IMR-90 (cell line): ENCODE data around the gene SPOCK3. TPM values are rescaled to one million over a fixed set of nuclear protein-coding genes. Genes with fewer than 3 reads are reported as not detected.

ENCODE experiments used
- ATAC-seq: fragments of 200-7000 bp; cut with Tn5 transposase; 2 replicates; pipeline ENCODE4 v1.9.1; 2020; ENCODE audit warnings: low read depth, mild to moderate bottlenecking, moderate library complexity
- BruUV-seq: library from RNA; stranded (reverse); fragments of 400-500 nt; replicated peaks from 2 replicates; lab custom pipeline; 2021; lab: Mats Ljungman, UMichigan
- CTCF ChIA-PET: fragments of 300-600 bp; formaldehyde crosslinking; extraction: SDS; loops from one replicate; lab custom pipeline; 2021; ENCODE audit warnings: antibody characterized with exemption; lab: Yijun Ruan, JAX
- POLR2A ChIA-PET: fragments of 300-600 bp; sonication (Branson Sonifier 250); formaldehyde crosslinking; loops from one replicate; lab custom pipeline; 2022; ENCODE audit warnings: antibody characterized with exemption; ENCODE audit not compliant: unreplicated experiment; lab: Charles Lee
- DNase-seq: peaks from one replicate; pipeline ENCODE4 v3.0.0; 2013
- H2AFZ ChIP-seq: replicated peaks from 2 replicates; pipeline ENCODE3; 2013; ENCODE audit warnings: low read length, mild to moderate bottlenecking; ENCODE audit not compliant: poor library complexity
- H2AK5ac ChIP-seq: 2 replicates; pipeline ENCODE4 v1.6.1; 2013; ENCODE audit warnings: low read depth, low read length, inconsistent platforms
- H2AK9ac ChIP-seq: replicated peaks from 2 replicates; pipeline ENCODE3; 2013; ENCODE audit warnings: mild to moderate bottlenecking, low read depth, low read length, moderate library complexity; ENCODE audit not compliant: poor library complexity
- H2BK120ac ChIP-seq: 2 replicates; pipeline ENCODE4 v1.6.1; 2013; ENCODE audit warnings: low read depth, low read length, inconsistent platforms
- H2BK15ac ChIP-seq: 3 replicates; pipeline ENCODE4 v1.6.1; 2013; ENCODE audit warnings: low read depth, low read length, inconsistent platforms
- H2BK20ac ChIP-seq: 2 replicates; pipeline ENCODE4 v1.6.1; 2013; ENCODE audit warnings: low read depth, mild to moderate bottlenecking, inconsistent platforms, low read length, moderate library complexity
- H2BK5ac ChIP-seq: 2 replicates; pipeline ENCODE4 v1.6.1; 2013; ENCODE audit warnings: mild to moderate bottlenecking, low read depth, low read length, inconsistent platforms; ENCODE audit not compliant: poor library complexity, severe bottlenecking
- H3K14ac ChIP-seq: replicated peaks from 2 replicates; pipeline ENCODE4 v1.6.1; 2013; ENCODE audit warnings: low read depth, low read length, inconsistent platforms
- H3K18ac ChIP-seq: 2 replicates; pipeline ENCODE4 v1.6.1; 2013; ENCODE audit warnings: low read depth, low read length, control low read depth
- H3K23ac ChIP-seq: 2 replicates; pipeline ENCODE4 v1.6.1; 2013; ENCODE audit warnings: low read depth, low read length, inconsistent platforms
- H3K27ac ChIP-seq: 2 replicates; pipeline ENCODE4 v1.5.1; 2013; ENCODE audit warnings: mild to moderate bottlenecking, control low read depth, low read length; ENCODE audit not compliant: insufficient read depth
- H3K27me3 ChIP-seq: 2 replicates; pipeline ENCODE4 v1.6.1; 2013; ENCODE audit warnings: low read length; ENCODE audit not compliant: control insufficient read depth, insufficient read depth
- H3K36me3 ChIP-seq: 2 replicates; pipeline ENCODE4 v1.6.1; 2013; ENCODE audit warnings: low read length, mixed read lengths; ENCODE audit not compliant: control insufficient read depth, insufficient read depth
- H3K4ac ChIP-seq: 2 replicates; pipeline ENCODE4 v1.6.1; 2013; ENCODE audit warnings: low read depth, low read length, inconsistent platforms
- H3K4me1 ChIP-seq: 2 replicates; pipeline ENCODE4 v1.6.1; 2013; ENCODE audit warnings: low read length, mixed read lengths; ENCODE audit not compliant: control insufficient read depth, insufficient read depth
- H3K4me2 ChIP-seq: 2 replicates; pipeline ENCODE4 v1.6.1; 2013; ENCODE audit warnings: low read depth, mild to moderate bottlenecking, control low read depth, low read length, moderate library complexity
- H3K4me3 ChIP-seq: 2 replicates; pipeline ENCODE4 v1.5.1; 2013; ENCODE audit warnings: low read depth, mild to moderate bottlenecking, control low read depth, low read length, moderate library complexity; ENCODE audit not compliant: insufficient read depth
- H3K56ac ChIP-seq: 2 replicates; pipeline ENCODE4 v1.6.1; 2013; ENCODE audit warnings: low read length, inconsistent platforms; ENCODE audit not compliant: insufficient read depth; ENCODE audit errors: extremely low read depth
- H3K79me1 ChIP-seq, 2 experiments: 2 replicates each; pipeline ENCODE4 v1.6.1; 2013; ENCODE audit warnings: low read length in 2 of 2, inconsistent platforms in 1 of 2, low read depth in 1 of 2
- H3K9ac ChIP-seq: 2 replicates; pipeline ENCODE4 v1.6.1; 2013; ENCODE audit warnings: low read depth, low read length, control low read depth
- H3K9me1 ChIP-seq: 2 replicates; pipeline ENCODE4 v1.6.1; 2013; ENCODE audit warnings: low read length, inconsistent platforms; ENCODE audit not compliant: insufficient read depth
- H3K9me3 ChIP-seq: 2 replicates; pipeline ENCODE4 v1.6.1; 2013; ENCODE audit warnings: low read length; ENCODE audit not compliant: control insufficient read depth, insufficient read depth
- H4K20me1 ChIP-seq: 2 replicates; pipeline ENCODE4 v1.6.1; 2013; ENCODE audit warnings: low read length, inconsistent platforms; ENCODE audit not compliant: insufficient read depth
- H4K5ac ChIP-seq: 2 replicates; pipeline ENCODE4 v1.6.1; 2013; ENCODE audit warnings: mild to moderate bottlenecking, low read depth, low read length, control low read depth
- H4K8ac ChIP-seq, 2 experiments: 2 replicates each; pipeline ENCODE4 v1.6.1; 2013; ENCODE audit warnings: low read depth in 2 of 2, low read length in 2 of 2, control low read depth in 1 of 2, inconsistent platforms in 1 of 2
- H4K91ac ChIP-seq: 2 replicates; pipeline ENCODE4 v1.6.1; 2013; ENCODE audit warnings: low read depth, low read length, inconsistent platforms; ENCODE audit not compliant: insufficient read depth
- CEBPB ChIP-seq: IDR thresholded peaks from 2 replicates; pipeline ENCODE4 v1.6.1; 2012; ENCODE audit warnings: low read depth, low read length, improper control_type of control experiment
- CHD1 ChIP-seq: IDR thresholded peaks from 2 replicates; pipeline ENCODE4 v1.6.1; 2012; ENCODE audit warnings: low read depth, low read length, improper control_type of control experiment
- POLR2A ChIP-seq: IDR thresholded peaks from 2 replicates; pipeline ENCODE4 v1.6.1; 2012; ENCODE audit warnings: mild to moderate bottlenecking, low read depth, low read length
- RAD21 ChIP-seq: IDR thresholded peaks from 2 replicates; pipeline ENCODE4 v1.6.1; 2012; ENCODE audit warnings: low read length, improper control_type of control experiment
- WGBS, 2 experiments: methylation state at CpG; one replicate each; pipeline versions ENCODE4 v1.1.5 to v1.1.7; 2013; ENCODE audit warnings: missing lambda C conversion rate in 2 of 2; ENCODE audit not compliant: insufficient read length in 1 of 2; ENCODE audit errors: extremely low coverage in 2 of 2; 5-methylcytosine and 5-hydroxymethylcytosine counted together
- dilution Hi-C: fragments of 300-500 bp; cut with HindIII; formaldehyde crosslinking; loops from one replicate; pipeline ENCODE4 v1.14.3; 2018; ENCODE audit warnings: low sequenced_read_pairs; ENCODE audit not compliant: unreplicated experiment
- in situ Hi-C: fragments of 300-500 bp; cut with MboI; formaldehyde crosslinking; loops from 3 replicates; pipeline ENCODE4 v1.14.3; 2019; ENCODE audit warnings: low sequenced_read_pairs, inconsistent platforms, mixed read lengths
- intact Hi-C: fragments of 100-400 bp; cut with micrococcal nuclease; formaldehyde crosslinking; loops from 2 replicates; pipeline ENCODE4 v1.10.0; 2022
- polyA plus RNA-seq, 3 experiments: library from polyadenylated mRNA; depleted of rRNA; stranded (reverse); fragments of >200 nt; gene quantifications; 2 replicates each; pipeline ENCODE4 v1.2.3, GENCODE V29; 2012; ENCODE audit warnings: low replicate concordance in 1 of 3
- total RNA-seq: library from RNA; depleted of rRNA; stranded (reverse); fragments of >200 nt; gene quantifications from 2 replicates; pipeline ENCODE4 v1.2.3, GENCODE V29; 2012

Gene SPOCK3
- total and polyA plus RNA-seq, 2 of the 4 experiments (the other 2 are of a cell fraction): not detected

DNA sequence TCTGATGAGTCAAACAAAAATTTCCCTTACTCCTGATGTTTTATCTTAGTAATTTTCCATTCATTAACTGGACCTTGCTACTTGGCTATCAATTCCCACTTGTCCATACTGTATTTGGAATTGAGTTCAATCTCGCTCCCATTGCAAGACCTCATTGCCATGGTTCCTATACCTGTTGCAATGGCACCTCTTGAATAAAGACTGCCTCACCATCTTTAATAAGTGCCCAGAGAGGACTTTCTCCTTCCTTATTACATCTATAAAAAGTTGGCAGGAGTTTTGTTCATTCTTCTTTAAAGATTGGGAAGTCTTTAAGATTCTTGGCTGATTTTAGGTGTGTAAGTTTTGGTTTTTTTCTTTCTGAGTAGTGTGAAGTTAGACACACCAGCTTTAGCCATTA lies 397.4 kb downstream of the SPOCK3 start:
- in situ Hi-C loops (no loop called here), dilution Hi-C loops (no loop called here), intact Hi-C loops (no loop called here)
- no peak overlapping the region for H3K18ac ChIP-seq
- no peak overlapping the region for H4K91ac ChIP-seq
- no peak overlapping the region for H2BK15ac ChIP-seq
- no peaks in the 10 kb centered on the region for H4K20me1 ChIP-seq
- no peak overlapping the region for H2AK5ac ChIP-seq
- H3K4me1 ChIP-seq: no peaks in the 10 kb centered on the region
- H3K27me3 ChIP-seq: no peaks in the 10 kb centered on the region
- H2BK20ac ChIP-seq: no peak overlapping the region
- H3K79me1 ChIP-seq: no peaks in the 10 kb centered on the region
- no peak overlapping the region for H2AFZ ChIP-seq
- H3K4me2 ChIP-seq: no peak overlapping the region
- H3K27ac ChIP-seq: no peak overlapping the region
- H4K8ac ChIP-seq: no peak overlapping the region
- no peak overlapping the region for H3K56ac ChIP-seq
- DNase-seq (no peak), ATAC-seq (no peak)
- no peak overlapping the region for H2BK5ac ChIP-seq
- H3K14ac ChIP-seq: no peak overlapping the region
- H3K36me3 ChIP-seq: no peaks in the 10 kb centered on the region
- ChIA-PET POLR2A (no interaction called here), CTCF (no interaction called here)
- H3K9ac ChIP-seq: no peak overlapping the region
- no peak overlapping the region for H3K4ac ChIP-seq
- BruUV-seq: no TSS peak
- H2BK120ac ChIP-seq: no peak overlapping the region
- H3K4me3 ChIP-seq: no peak overlapping the region
- no peak overlapping the region for H4K5ac ChIP-seq
- H3K9me3 ChIP-seq: peaks cover 2% of the 10 kb centered on the region
- no peak for TF ChIP-seq CHD1
- TF ChIP-seq CEBPB: no peak
- TF ChIP-seq RAD21: no peak
- TF ChIP-seq POLR2A: no peak
- H3K9me1 ChIP-seq: no peaks in the 10 kb centered on the region
- no peak overlapping the region for H2AK9ac ChIP-seq
- no peak overlapping the region for H3K23ac ChIP-seq
- WGBS, 2 experiments: no CpG with 5 or more reads among the region's 1 CpG
